HG03064 (cell line): ENCODE measurements around the gene TTC4.
"Not testable (repeated sequence)": the region's sequence is repeated elsewhere in the genome, so short reads cannot be mapped to it uniquely, and the experiment has no call there.

ENCODE experiments used
- ATAC-seq: cut with Tn5 transposase; IDR thresholded peaks from one replicate; pipeline ENCODE4 v1.9.1; 2021; ENCODE audit warnings: low read depth; ENCODE audit not compliant: unreplicated experiment

Gene TTC4

DNA sequence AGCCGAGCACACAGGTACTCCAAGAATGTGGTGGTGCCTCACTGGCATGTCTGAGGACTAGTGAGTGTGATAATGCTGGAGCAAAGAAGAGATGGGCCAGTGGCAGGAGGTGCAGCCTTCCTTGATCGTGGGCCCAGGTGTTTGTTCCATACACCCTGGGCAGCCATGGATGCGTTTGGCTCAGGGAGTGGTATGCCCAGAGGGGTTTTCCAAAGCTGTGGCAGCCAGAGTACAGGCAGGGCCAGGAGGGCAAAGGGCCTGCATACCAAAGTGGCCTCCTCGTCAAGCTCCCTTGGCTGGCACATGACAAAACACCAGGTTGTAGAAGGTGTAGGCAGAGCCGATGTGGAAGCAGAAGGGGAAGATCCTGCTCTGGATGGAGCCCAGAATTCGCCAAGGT is 29.6 kb downstream of the TTC4 start:
- no peak for ATAC-seq

- ATAC-seq = no peak
Observed at GRCh38 chr1:54745864-54746263, 30.2 kb downstream of the TTC4 start.

DNA sequence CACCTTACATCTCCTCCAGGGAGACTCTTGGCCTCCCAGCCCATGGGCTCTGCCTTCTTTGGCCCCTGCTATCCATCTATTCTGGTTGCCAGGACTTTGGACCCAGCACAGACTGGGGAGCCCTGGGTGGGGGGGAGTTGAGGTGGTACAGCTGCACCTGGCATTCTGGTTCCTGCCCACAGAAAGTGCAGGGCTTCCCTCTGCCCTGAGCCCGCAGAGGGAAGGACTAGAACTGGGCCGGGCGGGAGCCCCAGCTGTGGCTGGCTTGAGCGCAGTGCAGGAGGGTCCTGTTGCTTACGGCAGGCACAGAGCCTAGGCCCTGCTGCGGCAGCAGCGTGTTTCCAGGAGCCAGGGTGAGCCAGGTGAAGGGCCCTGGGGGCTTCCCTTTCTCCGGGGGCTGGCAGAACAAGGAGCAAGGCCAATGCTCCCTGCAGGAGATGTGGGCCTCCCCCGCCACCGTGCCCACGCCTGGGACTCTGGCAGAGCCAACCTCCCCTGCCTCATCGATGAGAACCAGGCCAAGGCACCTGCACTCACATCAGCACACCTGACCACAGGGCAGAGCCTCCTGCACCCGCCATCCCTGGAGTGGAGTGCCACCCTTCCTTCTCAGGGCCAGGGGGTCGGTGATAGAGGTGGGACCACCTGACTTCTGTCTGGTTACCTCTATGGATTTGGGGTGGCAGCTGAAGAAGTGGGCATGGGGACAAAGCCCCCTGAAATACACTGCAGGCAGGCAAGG is 32.6 kb downstream of the TTC4 start:
- no peak for ATAC-seq

GRCh38 chr1:54750596-54750995 is 34.9 kb downstream of the TTC4 start:
- no peak for ATAC-seq

- no peak for ATAC-seq
Observed at GRCh38 chr1:54751426-54751825, 35.8 kb downstream of the TTC4 start.

GRCh38 chr1:54754045-54754444 is 38.4 kb downstream of the TTC4 start:
- no peak for ATAC-seq

DNA sequence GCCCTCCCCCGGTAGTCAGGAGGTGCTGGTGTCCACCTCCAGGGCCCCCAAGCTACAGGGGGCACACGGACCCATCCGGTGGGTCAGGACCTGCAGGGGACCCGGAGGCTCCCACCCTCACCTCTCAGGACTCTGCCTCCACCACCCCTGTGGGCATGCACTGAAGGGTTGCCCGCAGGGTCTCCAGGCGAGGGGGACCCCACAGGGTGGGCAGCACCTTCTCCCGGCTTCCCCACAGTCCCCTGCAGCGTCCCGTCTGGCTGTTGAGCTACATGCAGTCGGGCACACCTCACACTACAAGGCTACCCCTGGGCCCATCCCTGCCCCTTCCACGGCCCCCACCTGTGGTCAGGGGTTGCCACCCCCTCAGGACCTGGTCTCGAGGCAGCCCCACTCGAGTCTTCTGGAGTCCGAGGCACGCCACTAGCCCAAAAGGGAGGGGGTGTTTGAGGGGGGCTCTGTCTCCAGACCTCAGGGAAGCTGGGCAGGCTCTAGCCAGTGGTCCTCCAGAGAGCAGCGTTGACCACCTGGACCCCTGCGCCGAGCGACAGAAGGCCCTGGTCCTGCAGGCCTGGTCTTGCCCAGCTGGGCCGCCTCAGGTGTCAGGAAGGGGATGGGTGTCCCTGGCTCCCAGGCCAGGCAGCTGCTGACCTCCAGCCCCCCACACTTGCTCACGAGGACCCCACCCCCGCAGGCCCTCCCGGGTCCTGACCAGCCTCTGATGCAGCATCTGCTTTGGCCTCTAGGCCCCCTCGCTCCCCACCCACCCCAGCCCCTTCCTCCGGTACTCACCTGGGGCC is 39.0 kb downstream of the TTC4 start:
- ATAC-seq = no peak

DNA sequence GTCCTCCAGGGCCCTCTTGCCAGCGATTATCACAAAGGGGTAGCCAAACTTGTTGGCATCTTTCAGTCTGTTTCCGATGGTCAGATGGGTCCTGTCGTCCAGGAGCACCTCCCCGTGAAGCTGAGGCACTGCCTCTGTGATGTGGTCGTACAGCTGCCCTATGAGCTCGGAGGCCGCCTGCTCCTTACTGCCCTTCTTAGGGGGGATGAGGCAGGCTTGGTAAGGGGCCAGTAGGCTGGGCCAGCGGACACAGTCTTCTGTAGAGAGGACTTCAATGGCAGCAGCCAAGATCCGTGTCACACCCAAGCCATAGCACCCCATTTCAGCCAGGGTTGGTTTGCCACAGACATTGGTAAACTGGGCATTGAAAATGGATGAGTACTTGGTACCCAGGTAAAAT is 42.2 kb downstream of the TTC4 start:
- no peak for ATAC-seq

DNA sequence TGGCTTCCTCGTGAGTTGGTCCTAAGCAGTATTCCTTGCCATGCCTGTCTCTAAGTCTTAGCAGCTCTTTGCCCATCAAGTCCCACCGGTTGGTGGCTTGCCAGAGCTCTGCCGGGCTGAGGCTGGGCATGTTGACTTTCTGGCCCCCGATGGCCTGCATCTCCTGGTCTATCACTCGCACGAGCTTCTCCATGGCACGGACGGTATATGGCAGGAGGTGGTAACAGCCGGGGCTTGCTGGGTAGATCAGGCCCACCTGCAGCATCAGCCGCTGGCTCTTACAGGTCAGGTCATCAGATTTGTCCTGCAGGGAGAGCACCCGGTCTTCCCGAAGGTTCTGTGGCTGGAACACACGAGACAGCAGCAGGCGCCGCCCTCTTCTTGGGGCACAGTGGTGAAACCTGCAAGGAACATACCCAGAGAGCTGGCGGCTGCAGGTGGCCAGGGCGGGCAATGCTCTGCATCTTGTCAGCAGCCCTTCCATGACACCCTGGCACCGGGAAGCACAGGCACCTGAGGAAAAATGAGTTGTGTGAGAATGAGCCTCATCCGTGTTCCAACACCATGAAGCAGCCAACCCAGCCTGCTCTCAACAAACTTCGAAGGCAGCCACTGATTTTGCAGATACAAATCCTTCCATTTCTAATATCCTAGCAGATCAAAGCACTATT is 43.2 kb downstream of the TTC4 start:
- ATAC-seq = no peak

DNA sequence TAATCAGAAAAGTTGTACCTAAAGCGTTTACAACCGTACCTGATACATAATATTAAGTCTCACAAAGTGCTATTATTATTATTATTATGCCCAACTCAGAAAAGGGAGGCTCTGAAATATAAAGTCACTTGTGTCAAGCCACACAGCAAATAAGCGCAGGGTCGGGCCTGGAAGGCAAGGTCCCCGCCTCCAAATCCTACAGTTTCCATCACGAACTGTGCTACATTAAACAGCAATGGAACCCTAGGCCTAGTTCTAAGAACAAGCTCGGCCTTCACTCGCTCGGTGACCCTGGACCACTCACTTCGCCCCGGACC is 48.1 kb downstream of the TTC4 start:
- ATAC-seq = no peak

GRCh38 chr1:54764133-54764921 is 48.7 kb downstream of the TTC4 start, which contains the start of gene PARS2:
Gene PARS2, minus strand, starts transcription at chr1:54764523. Its CDS starts 5,362 bp downstream, at chr1:54759161.
- peak; percentile 94 for ATAC-seq

DNA sequence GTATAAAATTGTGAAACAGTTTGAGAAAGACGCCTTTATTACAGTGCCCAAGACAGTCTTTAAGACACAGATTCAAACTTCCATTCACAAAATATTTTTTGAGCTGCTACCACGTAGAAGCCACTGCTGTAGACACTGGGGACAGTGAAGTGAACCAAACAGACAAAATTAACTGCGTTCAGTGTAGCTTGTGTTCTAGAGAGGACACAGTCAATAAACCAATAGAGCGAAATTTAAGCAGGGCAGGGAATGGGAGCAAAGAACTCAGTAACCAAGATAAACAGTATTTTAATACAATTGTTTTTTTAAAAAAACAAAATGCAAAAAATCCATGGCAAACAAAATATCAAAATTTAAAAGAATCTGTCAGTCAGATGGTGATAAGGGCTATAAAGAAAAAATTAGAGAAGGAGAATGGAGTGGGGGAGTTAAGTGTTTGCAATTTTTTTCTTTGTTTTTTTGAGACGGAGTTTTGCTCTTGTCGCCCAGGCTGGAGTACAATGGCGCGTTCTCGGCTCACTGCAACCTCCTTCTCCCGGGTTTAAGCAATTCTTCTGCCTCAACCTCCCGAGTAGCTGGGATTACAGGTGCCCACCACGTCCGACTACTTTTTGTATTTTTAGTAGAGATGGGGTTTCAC is 49.4 kb downstream of the TTC4 start:
- peak; percentile 13 for ATAC-seq

DNA sequence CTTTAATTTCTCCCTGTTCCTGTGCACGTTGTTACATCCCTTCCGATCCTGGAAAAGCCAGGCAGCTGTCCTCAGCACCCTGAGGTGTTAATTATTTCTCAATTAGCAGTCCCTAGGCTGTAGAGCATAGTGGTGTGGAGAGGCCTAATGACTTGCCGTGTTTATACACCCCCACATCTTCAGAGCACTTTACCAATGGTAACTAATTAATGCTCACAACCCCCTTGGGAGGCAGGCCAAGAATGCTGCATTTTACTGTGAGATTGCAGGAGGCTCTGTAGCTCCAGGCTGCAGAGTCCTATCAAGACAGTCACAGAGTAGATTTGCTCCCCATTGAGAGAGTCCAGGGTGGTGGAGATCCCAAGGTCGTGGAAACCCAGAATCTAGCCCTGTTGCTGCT is 51.1 kb downstream of the TTC4 start:
- ATAC-seq = no peak

GRCh38 chr1:54767526-54767925 is 51.9 kb downstream of the TTC4 start:
- no peak for ATAC-seq

DNA sequence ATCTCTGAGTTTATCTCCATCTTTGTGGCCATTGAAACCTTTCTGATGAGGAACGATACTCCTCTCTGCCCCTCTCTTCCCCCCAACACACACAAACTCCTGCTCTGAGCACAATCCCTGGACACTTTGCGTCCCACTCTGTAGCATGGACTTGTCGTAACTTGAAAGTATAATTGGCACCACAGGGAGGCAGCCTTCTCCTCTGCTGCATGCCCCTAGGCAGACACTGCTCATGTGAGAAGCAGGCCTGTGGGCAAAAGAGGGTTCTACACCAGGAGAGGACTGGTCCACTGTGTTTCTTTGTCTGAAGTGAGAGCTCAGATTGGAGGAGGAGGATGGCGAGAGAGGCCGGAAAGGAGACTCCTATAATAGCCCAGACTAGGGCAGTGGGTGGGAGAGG is 52.4 kb downstream of the TTC4 start:
- ATAC-seq = no peak

DNA sequence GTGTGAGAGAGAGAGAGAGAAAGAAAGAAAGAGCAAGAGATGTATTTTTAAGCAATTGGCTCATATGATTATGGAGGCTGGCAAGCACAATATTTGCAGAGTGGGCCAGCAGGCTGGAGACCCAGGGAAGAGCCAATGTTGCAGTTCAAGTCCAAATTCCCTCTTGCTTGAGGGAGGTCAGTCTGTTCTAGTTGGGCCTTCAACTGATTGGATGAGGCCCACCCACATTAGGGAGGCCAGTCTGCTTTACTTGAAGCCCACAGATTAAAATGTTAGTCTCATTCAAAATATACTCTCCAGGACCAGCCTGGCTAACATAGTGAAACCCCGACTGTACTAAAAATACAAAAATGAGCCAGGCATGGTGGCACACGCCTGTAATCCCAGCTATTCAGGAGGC is 57.3 kb downstream of the TTC4 start:
- ATAC-seq = no peak

- no peak for ATAC-seq
Observed at GRCh38 chr1:54774820-54775498, 59.3 kb downstream of the TTC4 start.

GRCh38 chr1:54775828-54776721 is 60.4 kb downstream of the TTC4 start:
- ATAC-seq = not testable (repeated sequence)

DNA sequence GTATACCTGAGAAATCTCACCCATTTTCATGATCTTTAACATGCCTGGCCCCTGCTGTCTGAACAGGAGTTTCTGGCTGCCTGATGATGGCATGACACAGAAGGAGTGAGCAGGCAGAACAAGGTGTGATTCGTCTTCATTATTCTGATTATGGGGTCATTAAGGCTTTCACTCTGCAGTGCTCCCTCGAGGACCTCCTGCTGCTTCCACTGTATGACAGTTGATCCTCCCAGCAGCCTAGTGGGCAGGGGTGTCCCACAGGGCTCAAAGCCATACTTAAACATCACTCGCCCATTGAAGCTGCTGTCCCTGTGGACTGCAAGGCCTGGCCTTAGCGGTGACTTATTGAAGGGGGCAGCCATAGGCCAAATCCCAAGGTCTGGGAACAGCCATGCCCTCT is 61.4 kb downstream of the TTC4 start:
- ATAC-seq = no peak
